ENCODE results near the gene AJAP1.

Gene AJAP1

GRCh38 chr1:4624141-4624715, 30.2 kb upstream of the AJAP1 start:
- Histone ChIP-seq H3K9ac (ENCODE audit: low read depth, low read length) (no peak overlapping the region), H3K4me1 (ENCODE audit: insufficient read depth, low read length) (no peaks in the 10 kb centered on the region), H3K36me3 (ENCODE audit: insufficient read depth, low read length) (no peaks in the 10 kb centered on the region), H3K9me3 (ENCODE audit: control insufficient read depth, insufficient read depth, low read length) (no peaks in the 10 kb centered on the region; the same call in 1 of the 2 replicates)

DNA sequence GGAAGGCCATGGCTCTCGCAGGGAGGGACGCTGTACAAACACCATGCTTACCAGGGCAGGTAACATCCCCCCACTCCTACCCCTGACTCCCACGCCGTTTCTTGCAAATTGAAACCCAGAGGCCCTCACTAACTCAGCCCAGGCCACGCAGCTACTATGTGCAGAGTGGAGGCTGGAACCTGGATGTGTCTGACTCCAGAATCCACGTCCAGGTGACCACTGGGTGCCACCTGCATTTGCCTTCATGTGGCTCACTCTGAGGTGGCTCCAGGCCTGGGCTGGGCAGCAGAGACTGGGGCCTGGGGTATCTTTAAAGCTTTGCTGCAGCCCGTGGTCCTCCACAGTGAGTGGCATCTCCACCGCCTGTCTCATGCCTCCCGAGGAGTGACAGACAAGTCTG, 29.6 kb upstream of the AJAP1 start:
- no peaks in the 10 kb centered on the region for H3K36me3 ChIP-seq (ENCODE audit: insufficient read depth, low read length)
- no peak overlapping the region for H3K9ac ChIP-seq (ENCODE audit: low read depth, low read length)
- no peaks in the 10 kb centered on the region for H3K4me1 ChIP-seq (ENCODE audit: insufficient read depth, low read length)
- H3K9me3 ChIP-seq (ENCODE audit: control insufficient read depth, insufficient read depth, low read length) = no peaks in the 10 kb centered on the region; the same call in 1 of the 2 replicates

- Histone ChIP-seq H3K36me3 (ENCODE audit: insufficient read depth, low read length) (no peaks in the 10 kb centered on the region), H3K9ac (ENCODE audit: low read depth, low read length) (no peak overlapping the region), H3K4me1 (ENCODE audit: insufficient read depth, low read length) (no peaks in the 10 kb centered on the region), H3K9me3 (ENCODE audit: control insufficient read depth, insufficient read depth, low read length) (no peaks in the 10 kb centered on the region)
Measured at GRCh38 chr1:4626061-4626460, 28.3 kb upstream of the AJAP1 start.

GRCh38 chr1:4626560-4627319, 27.7 kb upstream of the AJAP1 start:
- Histone ChIP-seq H3K36me3 (ENCODE audit: insufficient read depth, low read length) (no peaks in the 10 kb centered on the region), H3K9me3 (ENCODE audit: control insufficient read depth, insufficient read depth, low read length) (no peaks in the 10 kb centered on the region), H3K9ac (ENCODE audit: low read depth, low read length) (no peak overlapping the region), H3K4me1 (ENCODE audit: insufficient read depth, low read length) (no peaks in the 10 kb centered on the region)

GRCh38 chr1:4627353-4627752, 27.1 kb upstream of the AJAP1 start:
- Histone ChIP-seq H3K36me3 (ENCODE audit: insufficient read depth, low read length) (no peaks in the 10 kb centered on the region), H3K9me3 (ENCODE audit: control insufficient read depth, insufficient read depth, low read length) (no peaks in the 10 kb centered on the region), H3K4me1 (ENCODE audit: insufficient read depth, low read length) (no peaks in the 10 kb centered on the region), H3K9ac (ENCODE audit: low read depth, low read length) (no peak overlapping the region)

DNA sequence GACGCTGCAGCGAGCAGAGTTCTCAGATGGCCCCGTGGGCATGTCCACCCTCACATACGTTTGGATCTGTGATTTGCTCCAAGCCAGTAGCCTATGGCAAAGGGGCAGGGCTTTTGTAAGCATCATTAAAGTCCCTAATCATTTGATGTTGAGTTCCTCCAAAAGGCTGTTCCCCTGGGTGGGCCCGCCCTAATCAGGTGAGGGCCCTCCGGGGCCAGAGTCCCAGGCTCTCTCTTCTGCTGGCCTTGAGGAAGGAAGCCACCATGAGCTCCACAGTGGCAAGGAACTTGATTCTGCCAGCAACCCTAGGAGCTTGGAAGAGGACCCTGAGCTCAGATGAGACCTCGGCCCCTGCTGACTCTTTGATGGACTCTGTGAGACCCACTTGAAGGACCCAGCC, 25.4 kb upstream of the AJAP1 start:
- no peak overlapping the region for H3K9ac ChIP-seq (ENCODE audit: low read depth, low read length)
- H3K4me1 ChIP-seq (ENCODE audit: insufficient read depth, low read length) = no peaks in the 10 kb centered on the region
- no peaks in the 10 kb centered on the region for H3K36me3 ChIP-seq (ENCODE audit: insufficient read depth, low read length)
- H3K9me3 ChIP-seq (ENCODE audit: control insufficient read depth, insufficient read depth, low read length) = no peaks in the 10 kb centered on the region

DNA sequence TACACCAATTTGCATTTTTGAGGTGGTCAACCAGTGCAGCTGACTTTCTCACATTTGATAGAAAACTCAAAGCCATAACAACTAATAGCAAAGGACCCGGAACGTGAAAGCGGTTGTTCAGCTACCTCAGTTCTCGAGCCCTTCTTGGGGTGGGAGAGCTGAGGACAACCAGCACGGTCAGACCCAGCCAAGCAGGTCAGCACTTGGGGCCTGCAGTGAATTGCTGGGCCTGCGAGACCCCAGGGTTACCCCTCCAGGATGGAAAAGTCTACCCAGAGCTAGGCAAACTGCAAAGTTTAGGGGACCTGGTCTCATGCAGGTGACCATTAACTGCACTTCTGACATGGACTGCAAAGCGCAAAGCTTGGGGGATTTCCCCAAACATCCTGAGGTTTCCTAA, 23.8 kb upstream of the AJAP1 start:
- no peak overlapping the region for H3K9ac ChIP-seq (ENCODE audit: low read depth, low read length)
- H3K9me3 ChIP-seq (ENCODE audit: control insufficient read depth, insufficient read depth, low read length) = no peaks in the 10 kb centered on the region
- H3K36me3 ChIP-seq (ENCODE audit: insufficient read depth, low read length) = no peaks in the 10 kb centered on the region
- H3K4me1 ChIP-seq (ENCODE audit: insufficient read depth, low read length) = no peaks in the 10 kb centered on the region

- no peak overlapping the region for H3K9ac ChIP-seq (ENCODE audit: low read depth, low read length)
- no peaks in the 10 kb centered on the region for H3K9me3 ChIP-seq (ENCODE audit: control insufficient read depth, insufficient read depth, low read length)
- no peaks in the 10 kb centered on the region for H3K4me1 ChIP-seq (ENCODE audit: insufficient read depth, low read length)
- no peaks in the 10 kb centered on the region for H3K36me3 ChIP-seq (ENCODE audit: insufficient read depth, low read length)
Measured at GRCh38 chr1:4631321-4631720, 23.1 kb upstream of the AJAP1 start.

DNA sequence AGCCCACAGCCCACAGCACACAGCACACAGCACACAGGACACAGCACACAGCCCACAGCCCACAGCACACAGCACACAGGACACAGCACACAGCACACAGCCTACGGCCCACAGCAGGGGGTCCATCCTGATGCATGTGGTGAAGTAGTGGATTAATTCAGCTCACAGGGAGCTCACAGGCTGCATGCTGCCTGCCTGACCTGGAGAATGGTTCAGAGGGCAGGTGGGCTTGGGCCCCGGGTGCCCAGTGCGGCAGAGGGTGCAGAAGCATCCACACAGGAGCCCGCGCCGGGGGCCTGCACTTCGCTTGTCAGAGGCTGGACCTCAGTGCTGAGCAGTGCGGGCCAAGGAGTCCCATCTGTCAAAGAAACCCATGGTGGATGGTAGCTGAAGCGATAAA, 21.1 kb upstream of the AJAP1 start:
- no peak overlapping the region for H3K9ac ChIP-seq (ENCODE audit: low read depth, low read length)
- H3K4me1 ChIP-seq (ENCODE audit: insufficient read depth, low read length) = no peaks in the 10 kb centered on the region; the same call in 1 of the 2 replicates
- H3K36me3 ChIP-seq (ENCODE audit: insufficient read depth, low read length) = no peaks in the 10 kb centered on the region
- no peaks in the 10 kb centered on the region for H3K9me3 ChIP-seq (ENCODE audit: control insufficient read depth, insufficient read depth, low read length)

- H3K4me1 ChIP-seq (ENCODE audit: insufficient read depth, low read length) = no peaks in the 10 kb centered on the region; the same call in 1 of the 2 replicates
- no peaks in the 10 kb centered on the region for H3K9me3 ChIP-seq (ENCODE audit: control insufficient read depth, insufficient read depth, low read length)
- H3K36me3 ChIP-seq (ENCODE audit: insufficient read depth, low read length) = no peaks in the 10 kb centered on the region
- H3K9ac ChIP-seq (ENCODE audit: low read depth, low read length) = no peak overlapping the region
Measured at GRCh38 chr1:4634156-4634792, 20.1 kb upstream of the AJAP1 start.

GRCh38 chr1:4634793-4635406, 19.5 kb upstream of the AJAP1 start:
- Histone ChIP-seq H3K9me3 (ENCODE audit: control insufficient read depth, insufficient read depth, low read length) (no peaks in the 10 kb centered on the region), H3K36me3 (ENCODE audit: insufficient read depth, low read length) (no peaks in the 10 kb centered on the region), H3K4me1 (ENCODE audit: insufficient read depth, low read length) (no peaks in the 10 kb centered on the region; the same call in 1 of the 2 replicates), H3K9ac (ENCODE audit: low read depth, low read length) (no peak overlapping the region)

DNA sequence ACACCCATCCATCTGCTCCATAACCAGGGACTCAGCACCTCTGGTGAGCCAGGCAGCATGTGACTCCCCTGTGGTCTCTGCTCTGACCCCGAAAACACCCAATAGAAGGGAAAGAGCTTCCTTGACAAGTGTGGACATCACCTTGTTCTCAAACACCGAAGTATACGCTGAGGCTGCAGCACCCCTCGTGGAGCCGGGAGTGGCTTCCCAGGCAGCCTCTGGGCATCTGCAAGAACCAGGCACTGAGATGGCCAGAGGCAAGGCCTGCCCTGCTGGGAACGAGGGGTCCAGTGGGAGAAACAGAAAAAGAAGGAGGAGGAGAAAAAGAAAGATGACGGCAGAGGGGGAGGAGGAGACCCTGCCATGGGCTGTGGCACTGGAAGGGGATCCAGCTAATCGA, 18.2 kb upstream of the AJAP1 start:
- H3K36me3 ChIP-seq (ENCODE audit: insufficient read depth, low read length) = no peaks in the 10 kb centered on the region
- H3K4me1 ChIP-seq (ENCODE audit: insufficient read depth, low read length) = no peaks in the 10 kb centered on the region; the same call in 1 of the 2 replicates
- H3K9me3 ChIP-seq (ENCODE audit: control insufficient read depth, insufficient read depth, low read length) = no peaks in the 10 kb centered on the region
- H3K9ac ChIP-seq (ENCODE audit: low read depth, low read length) = no peak overlapping the region

DNA sequence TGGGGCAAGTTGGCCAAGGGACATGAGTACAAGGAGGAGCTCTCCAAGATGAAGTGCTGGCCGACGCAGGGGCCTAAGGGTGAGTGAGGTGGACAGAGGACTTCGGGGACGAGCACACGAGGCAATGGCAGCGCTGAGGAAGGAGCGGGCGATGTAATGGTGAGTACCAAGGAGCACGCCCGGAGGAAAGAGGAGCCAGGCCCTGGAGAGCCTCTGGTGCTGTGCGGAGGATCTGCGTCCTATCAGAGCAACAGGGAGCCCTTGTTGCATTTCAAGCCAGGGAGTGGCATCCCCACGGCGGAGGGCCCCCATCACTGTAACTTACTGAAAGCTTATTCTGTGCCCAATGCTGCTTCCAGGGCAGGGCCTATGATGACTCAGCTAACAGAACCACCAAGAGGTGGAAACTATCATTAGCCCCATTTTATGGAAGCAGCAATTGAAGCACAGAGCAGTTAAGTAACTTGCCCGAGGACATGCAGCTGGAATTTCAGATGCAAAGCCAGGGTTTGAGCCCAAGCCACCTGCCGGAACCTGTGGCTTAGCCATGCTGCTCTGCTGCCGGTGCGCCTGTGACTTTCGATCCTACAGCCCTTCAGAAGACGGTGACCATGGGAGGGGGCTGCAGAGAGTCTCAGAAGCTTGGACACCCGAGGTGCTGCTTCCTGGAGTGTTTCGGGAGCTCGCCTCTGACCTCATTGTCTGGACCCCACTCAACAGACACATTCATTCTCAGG, 17.6 kb upstream of the AJAP1 start:
- no peaks in the 10 kb centered on the region; the same call in 1 of the 2 replicates for H3K4me1 ChIP-seq (ENCODE audit: insufficient read depth, low read length)
- no peak overlapping the region for H3K9ac ChIP-seq (ENCODE audit: low read depth, low read length)
- H3K9me3 ChIP-seq (ENCODE audit: control insufficient read depth, insufficient read depth, low read length) = no peaks in the 10 kb centered on the region
- H3K36me3 ChIP-seq (ENCODE audit: insufficient read depth, low read length) = no peaks in the 10 kb centered on the region

Measured in ES-I3 (cell line).